Loucy (cell line): ENCODE measurements around the gene LCE1D.

Source experiments
- H2AFZ ChIP-seq: fragments of 200-600 bp; sonication (generic); 2 replicates; pipeline ENCODE4 v1.6.0; 2016; ENCODE audit warnings: antibody characterized with exemption, mild to moderate bottlenecking, low read length, moderate library complexity
- H3F3A ChIP-seq: fragments of 200-600 bp; 2 replicates; pipeline ENCODE4 v1.6.0; 2016; ENCODE audit warnings: antibody characterized with exemption, low read depth, mild to moderate bottlenecking
- H3K27me3 ChIP-seq: fragments of 200-600 bp; sonication (generic); 2 replicates; pipeline ENCODE4 v1.6.1; 2014; ENCODE audit warnings: low read length, mild to moderate bottlenecking; ENCODE audit not compliant: insufficient read depth, poor library complexity, severe bottlenecking
- H3K36me3 ChIP-seq: fragments of 200-600 bp; sonication (generic); 2 replicates; pipeline ENCODE4 v1.6.1; 2016; ENCODE audit warnings: low read length; ENCODE audit not compliant: insufficient read depth
- H3K4me1 ChIP-seq: fragments of 200-600 bp; sonication (generic); 2 replicates; pipeline ENCODE4 v1.5.1; 2014; ENCODE audit warnings: low read length, mild to moderate bottlenecking; ENCODE audit not compliant: insufficient read depth, poor library complexity, severe bottlenecking
- H3K4me2 ChIP-seq: fragments of 200-600 bp; sonication (generic); 2 replicates; pipeline ENCODE4 v1.6.0; 2014; ENCODE audit warnings: antibody characterized with exemption, low read length, low read depth, mild to moderate bottlenecking; ENCODE audit not compliant: poor library complexity, severe bottlenecking
- H3K4me3 ChIP-seq: fragments of 200-600 bp; sonication (generic); 2 replicates; pipeline ENCODE4 v1.5.1; 2014; ENCODE audit warnings: low read length, mild to moderate bottlenecking, mixed read lengths; ENCODE audit not compliant: poor library complexity, severe bottlenecking
- H3K79me2 ChIP-seq: fragments of 200-600 bp; sonication (generic); 2 replicates; pipeline ENCODE4 v1.6.1; 2014; ENCODE audit warnings: low read length; ENCODE audit not compliant: insufficient read depth
- H3K9ac ChIP-seq: fragments of 200-600 bp; sonication (generic); 2 replicates; pipeline ENCODE4 v1.6.0; 2014; ENCODE audit warnings: mild to moderate bottlenecking, low read depth, low read length, moderate library complexity; ENCODE audit not compliant: poor library complexity, severe bottlenecking
- H3K9me2 ChIP-seq: fragments of 200-600 bp; sonication (generic); replicated peaks from 2 replicates; pipeline ENCODE4 v1.6.1; 2016; ENCODE audit warnings: low read depth, low read length, mixed read lengths
- H3K9me3 ChIP-seq: fragments of 200-600 bp; sonication (generic); 2 replicates; pipeline ENCODE4 v1.6.1; 2014; ENCODE audit warnings: mild to moderate bottlenecking, antibody characterized with exemption, low read length, low read depth; ENCODE audit not compliant: insufficient read depth
- H4K20me1 ChIP-seq: fragments of 200-600 bp; sonication (generic); 2 replicates; pipeline ENCODE4 v1.6.0; 2014; ENCODE audit warnings: antibody characterized with exemption, low read length, mild to moderate bottlenecking; ENCODE audit not compliant: insufficient read depth, poor library complexity, severe bottlenecking
- CTCF ChIP-seq: fragments of 200-600 bp; sonication (generic); conservative IDR thresholded peaks from 2 replicates; pipeline ENCODE4 v1.5.1; 2014; ENCODE audit warnings: mild to moderate bottlenecking, antibody characterized with exemption, low read length
- EZH2phosphoT487 ChIP-seq: fragments of 200-600 bp; IDR thresholded peaks from 2 replicates; pipeline ENCODE4 v1.6.1; 2018; ENCODE audit warnings: antibody characterized with exemption, mild to moderate bottlenecking, moderate library complexity, borderline replicate concordance

The LCE1D gene

GRCh38 chr1:152758636-152759035, 37.9 kb upstream of the LCE1D start:
- Histone ChIP-seq H3K27me3 (no peaks in the 10 kb centered on the region), H3K9me2 (no peaks in the 10 kb centered on the region), H3K36me3 (no peaks in the 10 kb centered on the region), H3K4me2 (no peak overlapping the region), H3K9ac (no peak overlapping the region), H4K20me1 (no peaks in the 10 kb centered on the region), H3K9me3 (no peaks in the 10 kb centered on the region), H2AFZ (no peak overlapping the region), H3K4me1 (no peaks in the 10 kb centered on the region), H3K4me3 (no peak overlapping the region), H3K79me2 (no peaks in the 10 kb centered on the region), H3F3A (no peaks in the 10 kb centered on the region)
- TF ChIP-seq EZH2phosphoT487 (no peak), CTCF (no peak)

GRCh38 chr1:152759453-152760173, 36.9 kb upstream of the LCE1D start:
- H3K9me3 ChIP-seq = no peaks in the 10 kb centered on the region
- no peaks in the 10 kb centered on the region for H3K79me2 ChIP-seq
- H3K4me2 ChIP-seq = no peak overlapping the region
- no peaks in the 10 kb centered on the region for H3F3A ChIP-seq
- no peaks in the 10 kb centered on the region for H3K27me3 ChIP-seq
- H4K20me1 ChIP-seq = no peaks in the 10 kb centered on the region
- no peak overlapping the region for H2AFZ ChIP-seq
- H3K9me2 ChIP-seq = no peaks in the 10 kb centered on the region
- H3K9ac ChIP-seq = no peak overlapping the region
- H3K36me3 ChIP-seq = no peaks in the 10 kb centered on the region
- TF ChIP-seq CTCF (no peak), EZH2phosphoT487 (no peak)
- no peak overlapping the region for H3K4me3 ChIP-seq
- H3K4me1 ChIP-seq = no peaks in the 10 kb centered on the region

- H2AFZ ChIP-seq = no peak overlapping the region
- no peak overlapping the region for H3K4me2 ChIP-seq
- H3K9me3 ChIP-seq = no peaks in the 10 kb centered on the region
- no peaks in the 10 kb centered on the region for H4K20me1 ChIP-seq
- no peaks in the 10 kb centered on the region for H3K9me2 ChIP-seq
- H3K9ac ChIP-seq = no peak overlapping the region
- TF ChIP-seq EZH2phosphoT487 (no peak), CTCF (no peak)
- no peaks in the 10 kb centered on the region for H3K79me2 ChIP-seq
- no peak overlapping the region for H3K4me3 ChIP-seq
- no peaks in the 10 kb centered on the region for H3F3A ChIP-seq
- H3K4me1 ChIP-seq = no peaks in the 10 kb centered on the region
- no peaks in the 10 kb centered on the region for H3K27me3 ChIP-seq
- H3K36me3 ChIP-seq = no peaks in the 10 kb centered on the region
Measured at GRCh38 chr1:152760551-152761190, 35.9 kb upstream of the LCE1D start.
